T-helper 9 cell (primary cell): ENCODE data around the gene STOM.

Experiments used
- DNase-seq: peaks from one replicate; pipeline ENCODE4 v3.0.0-alpha.2; 2020

The STOM gene

GRCh38 chr9:121368745-121369144, 1.3 kb downstream of the STOM start:
- no peak for DNase-seq

GRCh38 chr9:121368138-121368522, 1.9 kb downstream of the STOM start:
- DNase-seq = no peak

- DNase-seq = no peak
Observed at GRCh38 chr9:121367306-121368137, 2.5 kb downstream of the STOM start.

- DNase-seq = no peak
Observed at GRCh38 chr9:121366611-121367192, 3.3 kb downstream of the STOM start.

GRCh38 chr9:121365564-121365963, 4.5 kb downstream of the STOM start:
- no peak for DNase-seq

GRCh38 chr9:121364886-121365285, 5.2 kb downstream of the STOM start:
- no peak for DNase-seq

- DNase-seq = no peak
Observed at GRCh38 chr9:121364077-121364476, 6.0 kb downstream of the STOM start.

- no peak for DNase-seq
Observed at GRCh38 chr9:121363622-121363961, 6.5 kb downstream of the STOM start.

- no peak for DNase-seq
Observed at GRCh38 chr9:121362813-121363621, 7.0 kb downstream of the STOM start.

GRCh38 chr9:121360601-121361374, 9.3 kb downstream of the STOM start:
- DNase-seq = no peak

- no peak for DNase-seq
Observed at GRCh38 chr9:121359351-121360294, 10.4 kb downstream of the STOM start.

GRCh38 chr9:121358751-121359150, 11.3 kb downstream of the STOM start:
- DNase-seq = no peak

- no peak for DNase-seq
Observed at GRCh38 chr9:121357011-121357410, 13.0 kb downstream of the STOM start.

- no peak for DNase-seq
Observed at GRCh38 chr9:121354762-121355161, 15.3 kb downstream of the STOM start.

- DNase-seq = no peak
Observed at GRCh38 chr9:121354141-121354540, 15.9 kb downstream of the STOM start.

GRCh38 chr9:121353241-121354061, 16.6 kb downstream of the STOM start:
- DNase-seq = peak; percentile 34

GRCh38 chr9:121350993-121351561, 19.0 kb downstream of the STOM start:
- no peak for DNase-seq

GRCh38 chr9:121350036-121350435, 20.0 kb downstream of the STOM start:
- no peak for DNase-seq

- no peak for DNase-seq
Observed at GRCh38 chr9:121349009-121349408, 21.0 kb downstream of the STOM start.

GRCh38 chr9:121348221-121348620, 21.8 kb downstream of the STOM start:
- no peak for DNase-seq

- DNase-seq = no peak
Observed at GRCh38 chr9:121345070-121345469, 25.0 kb downstream of the STOM start.
